H1 (cell line): ENCODE measurements around the gene TMED10. TPM values are rescaled to one million over a fixed set of nuclear protein-coding genes. Genes with fewer than 3 reads are reported as not detected.
"Not testable (repeated sequence)": the region's sequence is repeated elsewhere in the genome, so short reads cannot be mapped to it uniquely, and the experiment has no call there.

ENCODE experiments used
- CTCF ChIA-PET: fragments of 300-600 bp; sonication (Branson Sonifier 250); formaldehyde crosslinking; loops from one replicate; lab custom pipeline; 2021; ENCODE audit not compliant: partially characterized antibody; lab: Charles Lee
- POLR2A ChIA-PET: fragments of 300-600 bp; sonication (Branson Sonifier 250); formaldehyde crosslinking; loops from one replicate; lab custom pipeline; 2021; ENCODE audit warnings: inconsistent platforms; ENCODE audit not compliant: partially characterized antibody; lab: Charles Lee
- DNase-seq, 2 experiments: peaks; one replicate each; pipeline versions ENCODE4 v3.0.0 to v3.0.0-alpha.2; 2010 to 2022; ENCODE audit warnings: low spot score in 2 of 2, low read depth in 1 of 2, mixed read lengths in 1 of 2
- FAIRE-seq: peaks from 2 replicates; lab custom pipeline; 2011; peaks lifted over from hg19 to GRCh38; lab: Jason Lieb, UNC
- H2AFZ ChIP-seq: 2 replicates; pipeline ENCODE4 v1.8.1; 2012; ENCODE audit warnings: low read length, inconsistent platforms
- H2AK5ac ChIP-seq: 2 replicates; pipeline ENCODE4 v1.6.1; 2013; ENCODE audit warnings: low read depth, low read length
- H2BK120ac ChIP-seq: replicated peaks from 2 replicates; pipeline ENCODE3; 2013; ENCODE audit warnings: low read depth, low read length, inconsistent platforms
- H2BK12ac ChIP-seq: 2 replicates; pipeline ENCODE4 v1.6.1; 2013; ENCODE audit warnings: low read depth, low read length
- H2BK15ac ChIP-seq: 2 replicates; pipeline ENCODE4 v1.6.1; 2013; ENCODE audit warnings: low read length
- H2BK20ac ChIP-seq: 2 replicates; pipeline ENCODE4 v1.6.1; 2013; ENCODE audit warnings: low read length
- H2BK5ac ChIP-seq: 2 replicates; pipeline ENCODE4 v1.6.1; 2013; ENCODE audit warnings: low read depth, low read length
- H3K14ac ChIP-seq: 2 replicates; pipeline ENCODE4 v1.6.1; 2013; ENCODE audit warnings: inconsistent platforms; ENCODE audit not compliant: insufficient read length
- H3K18ac ChIP-seq: 2 replicates; pipeline ENCODE4 v1.6.1; 2013; ENCODE audit warnings: low read length; ENCODE audit errors: extremely low read depth
- H3K23ac ChIP-seq: 2 replicates; pipeline ENCODE4 v1.6.1; 2013; ENCODE audit warnings: inconsistent platforms; ENCODE audit not compliant: insufficient read length
- H3K23me2 ChIP-seq: 2 replicates; pipeline ENCODE4 v1.6.1; 2013; ENCODE audit warnings: low read depth, low read length
- H3K27ac ChIP-seq: 2 replicates; pipeline ENCODE4 v1.6.1; 2011; ENCODE audit warnings: low read depth, low read length, inconsistent platforms
- H3K27me3 ChIP-seq, 4 experiments: replicated peaks in 1 of 4; 1 replicate in 1 of 4; 2 replicates in 3 of 4; pipeline versions ENCODE4 v1.6.1 to v1.8.1; 2011 to 2013; ENCODE audit warnings: low read length in 3 of 4, mild to moderate bottlenecking in 3 of 4, inconsistent platforms in 2 of 4, mixed read lengths in 2 of 4, moderate library complexity in 1 of 4; ENCODE audit not compliant: control insufficient read depth in 3 of 4, insufficient read depth in 3 of 4; ENCODE audit errors: extremely low read depth in 1 of 4
- H3K36me3 ChIP-seq, 4 experiments: 2 replicates each; pipeline versions ENCODE4 v1.6.1 to v1.8.1; 2011 to 2013; ENCODE audit warnings: mild to moderate bottlenecking in 4 of 4, low read length in 3 of 4, moderate library complexity in 2 of 4, control low read depth in 1 of 4, inconsistent platforms in 1 of 4; ENCODE audit not compliant: insufficient read depth in 4 of 4, control insufficient read depth in 2 of 4
- H3K4ac ChIP-seq: replicated peaks from 2 replicates; pipeline ENCODE3; 2013; ENCODE audit warnings: low read length, low read depth, mixed read lengths, inconsistent platforms; ENCODE audit not compliant: insufficient read length
- H3K4me1 ChIP-seq, 4 experiments: replicated peaks in 1 of 4; 1 replicate in 1 of 4; 2 replicates in 3 of 4; pipeline versions ENCODE4 v1.6.1 to v1.8.1; 2011 to 2013; ENCODE audit warnings: low read length in 3 of 4, inconsistent platforms in 2 of 4, mixed read lengths in 1 of 4; ENCODE audit not compliant: insufficient read depth in 4 of 4, control insufficient read depth in 3 of 4
- H3K4me2 ChIP-seq, 2 experiments: 2 replicates each; pipeline versions ENCODE4 v1.6.1 to v1.8.1; 2011 to 2013; ENCODE audit warnings: low read depth in 2 of 2, low read length in 2 of 2, control low read depth in 1 of 2, inconsistent platforms in 1 of 2, mild to moderate bottlenecking in 1 of 2; ENCODE audit not compliant: insufficient read depth in 1 of 2
- H3K4me3 ChIP-seq, 4 experiments: fragments of 200-600, 300-600 bp in 1 of 4; sonication (generic), shearing (Covaris generic), sonication (Bioruptor Twin) in 1 of 4; 2 replicates each; pipeline versions ENCODE4 v1.5.1 to v1.8.1; 2011 to 2016; ENCODE audit warnings: low read length in 4 of 4, low read depth in 3 of 4, control low read depth in 2 of 4, inconsistent platforms in 2 of 4, mild to moderate bottlenecking in 2 of 4, mixed read lengths in 1 of 4, moderate library complexity in 1 of 4; ENCODE audit not compliant: insufficient read depth in 2 of 4; ENCODE audit errors: extremely low read depth in 1 of 4
- H3K56ac ChIP-seq: replicated peaks from 2 replicates; pipeline ENCODE3; 2013; ENCODE audit warnings: low read depth, mild to moderate bottlenecking, mixed read lengths, low read length, inconsistent platforms; ENCODE audit not compliant: insufficient read length
- H3K79me1 ChIP-seq: 2 replicates; pipeline ENCODE4 v1.6.1; 2013; ENCODE audit warnings: low read depth, low read length, control low read depth
- H3K79me2 ChIP-seq, 2 experiments: 2 replicates each; pipeline versions ENCODE4 v1.6.1 to v1.8.1; 2012 to 2013; ENCODE audit warnings: low read length in 2 of 2, mild to moderate bottlenecking in 2 of 2, inconsistent platforms in 1 of 2; ENCODE audit not compliant: insufficient read depth in 2 of 2, control insufficient read depth in 1 of 2
- H3K9ac ChIP-seq, 4 experiments: replicated peaks in 1 of 4; 1 replicate in 1 of 4; 2 replicates in 3 of 4; pipeline versions ENCODE4 v1.6.1 to v1.8.1; 2011 to 2013; ENCODE audit warnings: low read depth in 3 of 4, low read length in 3 of 4, control low read depth in 2 of 4, mild to moderate bottlenecking in 2 of 4, moderate library complexity in 2 of 4, inconsistent platforms in 1 of 4; ENCODE audit errors: extremely low read depth in 1 of 4
- H3K9me3 ChIP-seq, 2 experiments: 2 replicates each; pipeline versions ENCODE4 v1.6.1 to v1.8.1; 2012 to 2013; ENCODE audit warnings: mild to moderate bottlenecking in 2 of 2, moderate library complexity in 2 of 2, control low read depth in 1 of 2, inconsistent platforms in 1 of 2, low read depth in 1 of 2, low read length in 1 of 2, mixed read lengths in 1 of 2; ENCODE audit not compliant: insufficient read depth in 2 of 2
- H4K20me1 ChIP-seq, 2 experiments: replicated peaks in 1 of 2; 2 replicates each; pipeline versions ENCODE3 to v1.8.1; 2011 to 2013; ENCODE audit warnings: inconsistent platforms in 2 of 2, low read length in 2 of 2, mild to moderate bottlenecking in 1 of 2; ENCODE audit not compliant: insufficient read depth in 2 of 2, control insufficient read depth in 1 of 2
- H4K5ac ChIP-seq: 2 replicates; pipeline ENCODE4 v1.6.1; 2013; ENCODE audit warnings: low read length, low read depth, mixed read lengths, inconsistent platforms; ENCODE audit not compliant: insufficient read length
- H4K8ac ChIP-seq: 2 replicates; pipeline ENCODE4 v1.8.0; 2013; ENCODE audit warnings: mild to moderate bottlenecking, moderate library complexity, low read length, inconsistent platforms; ENCODE audit not compliant: insufficient read depth; ENCODE audit errors: extremely low read depth
- H4K91ac ChIP-seq: replicated peaks from 2 replicates; pipeline ENCODE3; 2013; ENCODE audit warnings: low read length, mixed read lengths, inconsistent platforms; ENCODE audit not compliant: insufficient read length
- WGBS, 2 experiments: shearing (Covaris generic) in 1 of 2; methylation state at CpG; one replicate each; pipeline versions ENCODE4 v1.1.6 to v1.1.7; 2013 to 2015; ENCODE audit warnings: low lambda C conversion rate in 2 of 2, mixed read lengths in 2 of 2, inconsistent platforms in 1 of 2, low coverage in 1 of 2, missing lambda C conversion rate in 1 of 2; ENCODE audit not compliant: insufficient replicate concordance in 2 of 2, insufficient coverage in 1 of 2, insufficient read length in 1 of 2; ENCODE audit errors: extremely low coverage in 1 of 2, missing lambda C conversion rate in 1 of 2; 5-methylcytosine and 5-hydroxymethylcytosine counted together
- polyA plus RNA-seq, 7 experiments: library from polyadenylated mRNA; depleted of rRNA in 3 of 7; stranded (reverse) in 5 of 7; unstranded in 2 of 7; fragments of >200 nt in 5 of 7; fragments of 200-250 nt in 2 of 7; gene quantifications; 1 replicate in 5 of 7; 2 replicates in 1 of 7; 4 replicates in 1 of 7; pipeline versions ENCODE4 v1.2.1 to v1.2.3, GENCODE V29; 2011 to 2013; ENCODE audit warnings: missing spikeins in 2 of 7, mixed read lengths in 2 of 7
- total RNA-seq: library from RNA; stranded (reverse); fragmentation: NEBNext Ultra II Directional; extraction: Animal tissue kit (Norgen Biotek cat#: 25700); gene quantifications from 2 replicates; pipeline ENCODE4 v1.2.1, GENCODE V29; 2021

Gene TMED10
- total and polyA plus RNA-seq, 2 of the 8 experiments (the other 6 are each of a cell fraction or from before 2014, with no cell fraction given): 218 to 250 TPM

- H3K4me3 ChIP-seq, H2BK120ac ChIP-seq, H3K56ac ChIP-seq, H4K91ac ChIP-seq, H3K23me2 ChIP-seq, H3K9ac ChIP-seq, H3K14ac ChIP-seq, H4K20me1 ChIP-seq, H3K36me3 ChIP-seq, H4K5ac ChIP-seq, H3K27ac ChIP-seq, H2BK20ac ChIP-seq, FAIRE-seq, H4K8ac ChIP-seq, H2BK5ac ChIP-seq, H2BK12ac ChIP-seq, H3K4me2 ChIP-seq, H3K23ac ChIP-seq, H3K79me1 ChIP-seq, H3K9me3 ChIP-seq, H3K27me3 ChIP-seq, DNase-seq, H3K4ac ChIP-seq, H2AFZ ChIP-seq, H3K4me1 ChIP-seq, H3K18ac ChIP-seq, H2BK15ac ChIP-seq, CTCF ChIA-PET, POLR2A ChIA-PET, H2AK5ac ChIP-seq: not testable (repeated sequence)
- 70% methylated on average over 6 of the region's 6 CpGs; no CpG with 5 or more reads in 1 of the 2 experiments for WGBS, 2 experiments
- H3K79me2 ChIP-seq: peaks cover 4 to 11% of the 10 kb centered on the region in 2 experiments; a peak in 3 of 4 replicates
Measured at GRCh38 chr14:75150637-75151036, 25.8 kb downstream of the TMED10 start.
